22Rv1 (cell line): Measurements from ENCODE around the gene MAN1B1.

Experiments used
- H3K27ac ChIP-seq: fragments of 450-650 bp; 2 replicates; pipeline ENCODE4 v1.5.1; 2017
- CTCF ChIP-seq: fragments of 450-650 bp; IDR thresholded peaks from 2 replicates; pipeline ENCODE4 v1.5.1; 2017; ENCODE audit warnings: mild to moderate bottlenecking
- ZFX ChIP-seq: fragments of 450-650 bp; IDR thresholded peaks from 2 replicates; pipeline ENCODE4 v1.6.1; 2017; ENCODE audit warnings: antibody characterized with exemption, borderline replicate concordance

The MAN1B1 gene

GRCh38 chr9:137073992-137074399, 12.8 kb upstream of the MAN1B1 start:
- no peak overlapping the region; the same call in 1 of the 2 replicates for H3K27ac ChIP-seq
- TF ChIP-seq ZFX (no peak), CTCF (no peak)

DNA sequence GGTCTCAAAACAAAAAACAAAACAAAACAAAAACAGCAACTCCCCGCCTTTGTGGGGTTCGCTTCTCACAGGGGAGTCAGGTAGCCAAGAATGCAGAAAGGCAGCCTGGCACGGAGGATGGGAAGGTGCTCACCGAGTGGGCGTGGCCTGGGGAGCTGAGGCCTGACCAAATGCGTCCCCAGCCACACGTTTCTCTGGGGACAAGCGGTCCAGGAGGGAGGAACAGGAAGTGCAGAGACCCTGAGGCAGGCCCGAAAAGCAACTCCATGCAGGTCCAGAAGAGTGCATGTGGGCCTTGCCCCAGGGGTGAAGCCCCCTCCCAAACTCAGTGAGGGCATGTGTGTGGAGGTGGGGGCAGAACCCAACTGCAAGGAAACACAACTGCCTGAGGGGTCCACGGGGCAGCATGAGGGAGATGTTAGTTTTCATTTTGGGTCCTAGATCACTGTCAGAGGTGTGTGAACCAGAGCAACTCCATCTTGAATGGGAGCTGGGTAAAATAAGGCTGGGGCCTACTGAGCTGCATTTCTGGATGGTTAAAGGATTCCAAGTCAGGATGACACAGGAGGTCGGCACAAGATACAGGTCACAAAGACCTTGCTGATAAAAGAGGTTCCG, 12.0 kb upstream of the MAN1B1 start:
- no peak for TF ChIP-seq ZFX
- TF ChIP-seq CTCF: no peak
- peak overlapping the region; percentile 37 for H3K27ac ChIP-seq

- peak overlapping the region; percentile 37 for H3K27ac ChIP-seq
- TF ChIP-seq CTCF (no peak), ZFX (no peak)
These were observed 11.5 kb upstream of the MAN1B1 start for GRCh38 chr9:137075275-137075775.

GRCh38 chr9:137076636-137077009, 10.2 kb upstream of the MAN1B1 start:
- peak overlapping the region; percentile 79 for H3K27ac ChIP-seq
- TF ChIP-seq CTCF: no peak
- TF ChIP-seq ZFX: no peak

- H3K27ac ChIP-seq: peak within 1 kb of the TSS; percentile 79
These were observed 9.6 kb upstream of the MAN1B1 start, which contains the start of gene UAP1L1 for GRCh38 chr9:137077010-137077747. Gene UAP1L1 (plus strand): TSS chr9:137077517. CDS start chr9:137077533, 16 bp downstream.

DNA sequence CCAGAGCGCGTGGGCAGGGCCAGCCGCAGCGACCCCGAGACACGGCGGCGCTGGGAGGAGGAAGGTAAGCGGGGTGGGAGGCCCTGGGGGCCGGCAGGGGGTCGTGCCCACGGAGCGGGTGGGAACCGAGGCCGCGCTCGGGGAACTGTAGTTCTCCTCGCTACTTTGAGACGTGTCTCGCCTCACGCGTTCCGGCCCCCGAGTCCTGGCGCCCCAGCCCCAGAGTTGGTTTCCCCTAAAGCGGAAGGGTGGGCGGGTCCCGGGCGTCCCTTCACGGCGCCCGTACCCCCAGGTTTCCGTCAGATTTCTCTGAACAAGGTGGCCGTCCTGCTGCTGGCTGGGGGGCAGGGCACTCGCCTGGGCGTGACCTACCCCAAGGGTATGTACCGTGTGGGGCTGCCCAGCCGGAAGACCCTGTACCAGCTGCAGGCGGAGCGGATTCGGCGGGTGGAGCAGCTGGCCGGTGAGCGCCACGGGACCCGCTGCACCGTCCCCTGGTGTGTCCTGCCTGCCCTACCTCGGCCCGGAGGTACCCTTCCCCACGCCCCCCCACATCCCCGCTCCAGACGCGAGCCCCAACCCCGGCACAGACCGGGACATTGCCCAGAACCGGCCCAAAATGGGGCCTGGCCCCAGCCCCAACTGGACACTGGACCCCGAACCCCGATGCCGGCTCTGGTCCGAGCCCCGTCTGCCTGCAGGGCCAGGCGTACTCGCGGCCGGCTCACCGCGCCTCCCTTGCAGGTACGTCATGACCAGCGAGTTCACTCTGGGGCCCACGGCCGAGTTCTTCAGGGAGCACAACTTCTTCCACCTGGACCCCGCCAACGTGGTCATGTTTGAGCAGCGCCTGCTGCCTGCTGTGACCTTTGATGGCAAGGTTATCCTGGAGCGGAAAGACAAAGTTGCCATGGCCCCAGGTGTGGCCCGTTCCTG, 8.8 kb upstream of the MAN1B1 start:
- H3K27ac ChIP-seq: peak overlapping the region; percentile 79
- TF ChIP-seq ZFX (no peak), CTCF (no peak)

More at GRCh38 chr9:137077010-137077747, 9.6 kb upstream of the MAN1B1 start, which contains the start of gene UAP1L1:
- TF ChIP-seq CTCF (no peak), ZFX (no peak)
